ENCODE measurements around the gene CCNJ. TPM values are rescaled to one million over a fixed set of nuclear protein-coding genes. Genes with fewer than 3 reads are reported as not detected.

CCNJ gene
- total RNA-seq, 1 experiment from 2014 or later, result 7.4 TPM

- Histone ChIP-seq H3K9me3 (ENCODE audit: low read length) (no peaks in the 10 kb centered on the region), H3K4me1 (ENCODE audit: low read length) (peaks cover 13% of the 10 kb centered on the region), H3K9ac (ENCODE audit: low read length) (peak overlapping the region; percentile 95), H3K27ac (ENCODE audit: low read length) (peak overlapping the region; percentile 88), H3K4me2 (ENCODE audit: low read depth, low read length, poor library complexity, severe bottlenecking) (peak overlapping the region; percentile 86), H3K9me2 (replicated peaks; ENCODE audit: insufficient read depth, low read length) (no peaks in the 10 kb centered on the region), H4K20me1 (ENCODE audit: insufficient read depth, low read depth, low read length) (no peaks in the 10 kb centered on the region), H3K36me3 (ENCODE audit: insufficient read depth, low read length) (no peaks in the 10 kb centered on the region), H3K79me2 (ENCODE audit: low read length) (peaks cover 3% of the 10 kb centered on the region; the same call in 1 of the 2 replicates), H3K4me3 (ENCODE audit: low read length) (peak overlapping the region; percentile 83), H3K27me3 (ENCODE audit: low read length) (no peaks in the 10 kb centered on the region), H2AFZ (ENCODE audit: low read length) (peak overlapping the region; percentile 38; the same call in 1 of the 2 replicates)
- peak; percentile 43 for DNase-seq
These were observed 47.0 kb downstream of the CCNJ start for GRCh38 chr10:96090463-96090800.

- no peaks in the 10 kb centered on the region for H4K20me1 ChIP-seq (ENCODE audit: insufficient read depth, low read depth, low read length)
- no peaks in the 10 kb centered on the region for H3K36me3 ChIP-seq (ENCODE audit: insufficient read depth, low read length)
- H3K9me3 ChIP-seq (ENCODE audit: low read length), result no peaks in the 10 kb centered on the region
- no peak overlapping the region for H3K4me2 ChIP-seq (ENCODE audit: low read depth, low read length, poor library complexity, severe bottlenecking)
- H2AFZ ChIP-seq (ENCODE audit: low read length), result no peak overlapping the region
- peaks cover 19% of the 10 kb centered on the region for H3K4me1 ChIP-seq (ENCODE audit: low read length)
- DNase-seq, result no peak
- no peaks in the 10 kb centered on the region for H3K27me3 ChIP-seq (ENCODE audit: low read length)
- no peaks in the 10 kb centered on the region for H3K9me2 ChIP-seq (replicated peaks; ENCODE audit: insufficient read depth, low read length)
- H3K9ac ChIP-seq (ENCODE audit: low read length), result no peak overlapping the region
- H3K79me2 ChIP-seq (ENCODE audit: low read length), result peaks cover under 1% of the 10 kb centered on the region; the same call in 1 of the 2 replicates
- no peak overlapping the region for H3K4me3 ChIP-seq (ENCODE audit: low read length)
- no peak overlapping the region for H3K27ac ChIP-seq (ENCODE audit: low read length)
These were observed 49.8 kb downstream of the CCNJ start for GRCh38 chr10:96092999-96093767.

- no peak overlapping the region for H3K9ac ChIP-seq (ENCODE audit: low read length)
- H3K4me2 ChIP-seq (ENCODE audit: low read depth, low read length, poor library complexity, severe bottlenecking), result no peak overlapping the region
- no peaks in the 10 kb centered on the region for H3K79me2 ChIP-seq (ENCODE audit: low read length)
- no peaks in the 10 kb centered on the region for H3K27me3 ChIP-seq (ENCODE audit: low read length)
- no peaks in the 10 kb centered on the region for H3K9me2 ChIP-seq (replicated peaks; ENCODE audit: insufficient read depth, low read length)
- peaks cover 14% of the 10 kb centered on the region for H3K4me1 ChIP-seq (ENCODE audit: low read length)
- no peak overlapping the region for H3K27ac ChIP-seq (ENCODE audit: low read length)
- DNase-seq, result no peak
- no peaks in the 10 kb centered on the region for H3K36me3 ChIP-seq (ENCODE audit: insufficient read depth, low read length)
- H2AFZ ChIP-seq (ENCODE audit: low read length), result no peak overlapping the region
- H3K9me3 ChIP-seq (ENCODE audit: low read length), result no peaks in the 10 kb centered on the region
- H3K4me3 ChIP-seq (ENCODE audit: low read length), result no peak overlapping the region
- H4K20me1 ChIP-seq (ENCODE audit: insufficient read depth, low read depth, low read length), result no peaks in the 10 kb centered on the region
These were observed 50.6 kb downstream of the CCNJ start for GRCh38 chr10:96093948-96094347.

GRCh38 chr10:96096958-96097357, 53.6 kb downstream of the CCNJ start:
- Histone ChIP-seq H3K9me2 (replicated peaks; ENCODE audit: insufficient read depth, low read length) (no peaks in the 10 kb centered on the region), H4K20me1 (ENCODE audit: insufficient read depth, low read depth, low read length) (no peaks in the 10 kb centered on the region), H3K9ac (ENCODE audit: low read length) (no peak overlapping the region), H3K4me2 (ENCODE audit: low read depth, low read length, poor library complexity, severe bottlenecking) (no peak overlapping the region), H3K79me2 (ENCODE audit: low read length) (no peaks in the 10 kb centered on the region), H3K4me1 (ENCODE audit: low read length) (peaks cover 6% of the 10 kb centered on the region; the same call in 1 of the 2 replicates), H3K27me3 (ENCODE audit: low read length) (no peaks in the 10 kb centered on the region), H3K36me3 (ENCODE audit: insufficient read depth, low read length) (no peaks in the 10 kb centered on the region), H2AFZ (ENCODE audit: low read length) (no peak overlapping the region), H3K4me3 (ENCODE audit: low read length) (no peak overlapping the region), H3K27ac (ENCODE audit: low read length) (no peak overlapping the region), H3K9me3 (ENCODE audit: low read length) (no peaks in the 10 kb centered on the region)
- DNase-seq, result no peak

GRCh38 chr10:96097865-96098264, 54.5 kb downstream of the CCNJ start:
- no peak for DNase-seq
- no peak overlapping the region for H3K27ac ChIP-seq (ENCODE audit: low read length)
- H3K4me1 ChIP-seq (ENCODE audit: low read length), result peaks cover 6% of the 10 kb centered on the region; the same call in 1 of the 2 replicates
- no peaks in the 10 kb centered on the region for H3K9me3 ChIP-seq (ENCODE audit: low read length)
- H3K9me2 ChIP-seq (replicated peaks; ENCODE audit: insufficient read depth, low read length), result no peaks in the 10 kb centered on the region
- no peaks in the 10 kb centered on the region for H3K27me3 ChIP-seq (ENCODE audit: low read length)
- no peaks in the 10 kb centered on the region for H4K20me1 ChIP-seq (ENCODE audit: insufficient read depth, low read depth, low read length)
- no peak overlapping the region for H3K4me2 ChIP-seq (ENCODE audit: low read depth, low read length, poor library complexity, severe bottlenecking)
- no peak overlapping the region for H3K4me3 ChIP-seq (ENCODE audit: low read length)
- H3K36me3 ChIP-seq (ENCODE audit: insufficient read depth, low read length), result no peaks in the 10 kb centered on the region
- H2AFZ ChIP-seq (ENCODE audit: low read length), result no peak overlapping the region
- no peak overlapping the region for H3K9ac ChIP-seq (ENCODE audit: low read length)
- no peaks in the 10 kb centered on the region for H3K79me2 ChIP-seq (ENCODE audit: low read length)

- Histone ChIP-seq H3K9me2 (replicated peaks; ENCODE audit: insufficient read depth, low read length) (no peaks in the 10 kb centered on the region), H2AFZ (ENCODE audit: low read length) (no peak overlapping the region), H3K9ac (ENCODE audit: low read length) (no peak overlapping the region), H3K4me1 (ENCODE audit: low read length) (no peaks in the 10 kb centered on the region), H3K36me3 (ENCODE audit: insufficient read depth, low read length) (no peaks in the 10 kb centered on the region), H3K4me2 (ENCODE audit: low read depth, low read length, poor library complexity, severe bottlenecking) (no peak overlapping the region), H3K27ac (ENCODE audit: low read length) (no peak overlapping the region), H3K79me2 (ENCODE audit: low read length) (no peaks in the 10 kb centered on the region), H3K9me3 (ENCODE audit: low read length) (no peaks in the 10 kb centered on the region), H3K27me3 (ENCODE audit: low read length) (no peaks in the 10 kb centered on the region), H3K4me3 (ENCODE audit: low read length) (no peak overlapping the region), H4K20me1 (ENCODE audit: insufficient read depth, low read depth, low read length) (no peaks in the 10 kb centered on the region)
- DNase-seq, result no peak
These were observed 64.2 kb downstream of the CCNJ start for GRCh38 chr10:96107623-96108038.

Small RNA genes lying within 50 kb of the gene (small RNA-seq; reads per million reads assigned to genes)
- gene MIR3157, result 0.32 reads per million

Other genes with a start within 250 kb of the CCNJ start
- gene CC2D2B, start 135.6 kb upstream of the CCNJ start, total RNA-seq (2014; rRNA removed; shearing (Covaris generic); ENCODE audit: low replicate concordance), result 0.30 TPM in 1 of 2 replicates, not detected in the other
- 8.8 and 17.0 TPM in 2 replicates for gene ZNF518A, start 86.7 kb downstream of the CCNJ start, total RNA-seq (2014; rRNA removed; shearing (Covaris generic); ENCODE audit: low replicate concordance)
- gene BLNK, start 228.0 kb downstream of the CCNJ start, total RNA-seq (2014; rRNA removed; shearing (Covaris generic); ENCODE audit: low replicate concordance), result 51.7 and 99.1 TPM in 2 replicates